Heart left ventricle (tissue), 16 donors: Measurements from ENCODE around the gene ACVR2B. TPM values are rescaled to one million over a fixed set of nuclear protein-coding genes. Genes with fewer than 3 reads are reported as not detected.
A peak's percentile ranks its signal among the peaks of the same experiment; 100 is the strongest.

Source experiments
- ATAC-seq, 4 donors: fragments of 200-7000 bp; cut with Tn5 transposase; one replicate each; pipeline ENCODE4 v1.9.1; 2020 to 2022; ENCODE audit warnings: moderate library complexity in 4 of 4, mild to moderate bottlenecking in 3 of 4, moderate number of reproducible peaks in 1 of 4
- DNase-seq, 5 donors: peaks; one replicate each; pipeline ENCODE4 v3.0.0-alpha.2; 2020
- H3K27ac ChIP-seq, 12 donors: fragments of 200-600 bp; sonication (generic) in 4 of 12; one replicate each; pipeline versions ENCODE4 v1.5.0 to v1.8.0; 2016 to 2022; ENCODE audit warnings: mild to moderate bottlenecking in 2 of 12
- H3K27me3 ChIP-seq, 9 donors: fragments of 200-600 bp; sonication (generic) in 2 of 9; one replicate each; pipeline versions ENCODE4 v1.5.1 to v1.8.0; 2016 to 2022; ENCODE audit warnings: mild to moderate bottlenecking in 3 of 9
- H3K36me3 ChIP-seq, 9 donors: fragments of 200-600 bp; sonication (generic) in 2 of 9; one replicate each; pipeline versions ENCODE4 v1.5.0 to v1.8.0; 2018 to 2022; ENCODE audit warnings: mild to moderate bottlenecking in 2 of 9
- H3K4me1 ChIP-seq, 12 donors: fragments of 200-600 bp; sonication (generic) in 4 of 12; one replicate each; pipeline versions ENCODE4 v1.5.0 to v1.8.0; 2016 to 2022; ENCODE audit warnings: mild to moderate bottlenecking in 3 of 12
- H3K4me3 ChIP-seq, 12 donors: fragments of 200-600 bp; sonication (generic) in 4 of 12; one replicate each; pipeline versions ENCODE4 v1.5.0 to v1.8.0; 2017 to 2022; ENCODE audit warnings: mild to moderate bottlenecking in 9 of 12, moderate library complexity in 4 of 12
- H3K9me3 ChIP-seq, 12 donors: fragments of 200-600 bp; sonication (generic) in 4 of 12; one replicate each; pipeline versions ENCODE4 v1.5.0 to v1.8.0; 2016 to 2022; ENCODE audit warnings: mild to moderate bottlenecking in 1 of 12
- CTCF ChIP-seq, 12 donors: fragments of 200-600 bp; sonication (generic) in 4 of 12; IDR thresholded peaks; one replicate each; pipeline versions ENCODE4 v1.5.0 to v1.8.0; 2018 to 2022; ENCODE audit warnings: antibody characterized with exemption in 12 of 12, mild to moderate bottlenecking in 5 of 12
- POLR2A ChIP-seq, 2 donors: fragments of 450-650 bp; IDR thresholded peaks; one replicate each; pipeline ENCODE4 v1.6.1; 2017; ENCODE audit warnings: antibody characterized with exemption in 2 of 2, mild to moderate bottlenecking in 2 of 2, moderate library complexity in 2 of 2
- WGBS, 4 donors: extraction: QIAGEN DNeasy Blood & Tissue Kit in 2 of 4; methylation state at CpG; one replicate each; pipeline versions ENCODE4 v1.1.5 to v1.1.7; 2013 to 2018; 5-methylcytosine and 5-hydroxymethylcytosine counted together
- intact Hi-C, 10 donors: fragments of 100-400 bp; cut with DNase I; formaldehyde crosslinking; loops; one replicate each; pipeline versions ENCODE4 v1.11.1 to v1.14.2; 2022
- polyA plus RNA-seq, 2 donors: library from polyadenylated mRNA; stranded (reverse); fragments of 200-250 nt; gene quantifications; one replicate each; pipeline ENCODE4 v1.2.3, GENCODE V29; 2013
- total RNA-seq, 9 donors: library from RNA; depleted of rRNA in 2 of 9; stranded (reverse); fragments of >200 nt in 2 of 9; fragmentation: NEBNext Ultra II Directional in 3 of 9; extraction: Animal tissue kit (Norgen Biotek cat#: 25700) in 3 of 9; gene quantifications; one replicate each; pipeline versions ENCODE4 v1.1.0 to v1.2.4, GENCODE V29; 2016 to 2023
- donor health status: ischemic (EF 13 %, LVEDD 7.1; RV severe dilation, severe dysfunction).
- donor health status: healthy with polysubstance abuse.
- donor health status: DM: no; HTN: yes; CAD: no.
- donor health status: DM: no; HTN: no; CAD: no.
- donor health status: ischemic (EF 25% LVEDD 6.9; RV normal size, moderate dysfunction).
- donor health status: ischemic (EF 25% LVEDD 5.7; RV mildly dilated, moderate dysfunction).
- donor health status: healthy.
- donor health status: DM: yes; HTN: yes; CAD: no.
- donor health status: ischemic (EF 35%, LVEDD 5.7; RV mildly dilated, moderate dysfunction).
- donor health status: nonischemic (EF 11% LVEDD 7.7; RV severe dilation, severe dysfunction).
- donor health status: DM: yes; HTN: yes; CAD: no.
- donor health status: PGD.
- donor health status: ischemic (EF 29% LVEDD 5.4; RV normal size, mild dysfunction).
- donor health status: nonischemic (EF 23%, LVEDD 6.1; RV moderate dilation, normal function).

Gene ACVR2B
- total and polyA plus RNA-seq, 11 donors: 1.3 to 12.4 (median 4.8) TPM

GRCh38 chr3:38528457-38528856 is 74.8 kb downstream of the ACVR2B start:
- DNase-seq (peak in 2 of 5 donors; percentile 46 to 63), ATAC-seq (peak; percentile 5 to 44 (median 32))
- TF ChIP-seq CTCF (IDR thresholded peaks at IDR 0.05) (peak in 8 of 12 donors; percentile 9 to 45 (median 28)), POLR2A (IDR thresholded peaks at IDR 0.05) (no peak)
- H3K9me3 ChIP-seq: no peaks in the 10 kb centered on the region
- H3K4me3 ChIP-seq: no peak overlapping the region
- peak overlapping the region in 5 of 12 donors; percentile 1 to 51 (median 29) for H3K27ac ChIP-seq
- WGBS, 4 donors: 90 to 100% (median 97%) methylated on average over 1 of the region's 1 CpG
- H3K27me3 ChIP-seq: no peaks in the 10 kb centered on the region
- H3K4me1 ChIP-seq: peaks cover 0 to 32% (median 14%) of the 10 kb centered on the region in 12 donors
- peaks cover 0 to 47% (median 33%) of the 10 kb centered on the region in 9 donors for H3K36me3 ChIP-seq
- intact Hi-C loops: loop anchor here in 5 of 10 donors (5.0 to 10.0 kb wide), 4 partner anchors 49 to 466 kb away; no protein-coding TSS in a partner anchor

- H3K4me1 ChIP-seq: peaks cover 0 to 55% (median 19%) of the 10 kb centered on the region in 12 donors
- H3K27ac ChIP-seq: peak overlapping the region in 11 of 12 donors; percentile 2 to 90 (median 62)
- DNase-seq: no peak
- peaks cover 0 to 11% (median 0%) of the 10 kb centered on the region in 12 donors for H3K9me3 ChIP-seq
- TF ChIP-seq CTCF (IDR thresholded peaks at IDR 0.05): no peak
- no peak for TF ChIP-seq POLR2A (IDR thresholded peaks at IDR 0.05)
- intact Hi-C loops: loop anchor here in 3 of 10 donors (2.0 to 10.0 kb wide), 3 partner anchors 48 to 192 kb away; no protein-coding TSS in a partner anchor
- WGBS, 4 donors: 55 to 78% (median 67%) methylated on average over 3 of the region's 3 CpGs
- no peaks in the 10 kb centered on the region for H3K27me3 ChIP-seq
- H3K36me3 ChIP-seq: peaks cover 0 to 18% (median 5%) of the 10 kb centered on the region in 9 donors
- H3K4me3 ChIP-seq: no peak overlapping the region
- no peak for ATAC-seq
These were observed 78.8 kb downstream of the ACVR2B start for GRCh38 chr3:38532529-38532928.

- Histone ChIP-seq H3K4me3 (no peak overlapping the region), H3K27ac (peak overlapping the region; percentile 3 to 90 (median 66)), H3K27me3 (no peaks in the 10 kb centered on the region), H3K36me3 (peaks cover 0 to 10% (median 0%) of the 10 kb centered on the region in 9 donors), H3K4me1 (peaks cover 0 to 63% (median 17%) of the 10 kb centered on the region in 12 donors), H3K9me3 (peaks cover 0 to 11% (median 0%) of the 10 kb centered on the region in 12 donors)
- DNase-seq (peak; percentile 84 to 94 (median 87)), ATAC-seq (peak; percentile 95 to 97 (median 96))
- intact Hi-C loops: loop anchor here in 4 of 10 donors (1.0 to 10.0 kb wide), 4 partner anchors 10 to 191 kb away; no protein-coding TSS in a partner anchor
- 38 to 65% (median 55%) methylated on average over 13 of the region's 13 CpGs for WGBS, 4 donors
- TF ChIP-seq CTCF (IDR thresholded peaks at IDR 0.05): no peak
- TF ChIP-seq POLR2A (IDR thresholded peaks at IDR 0.05): no peak
These were observed 79.7 kb downstream of the ACVR2B start for GRCh38 chr3:38533285-38533976.

- Histone ChIP-seq H3K27ac (peak overlapping the region; percentile 1 to 90 (median 66)), H3K4me1 (peaks cover 0 to 66% (median 20%) of the 10 kb centered on the region in 12 donors)
- no peak for ATAC-seq
These were observed 80.5 kb downstream of the ACVR2B start for GRCh38 chr3:38534180-38534579.

More at GRCh38 chr3:38534180-38534579, 80.5 kb downstream of the ACVR2B start:
- H3K27me3 ChIP-seq: no peaks in the 10 kb centered on the region
- H3K36me3 ChIP-seq: peaks cover 0 to 10% (median 0%) of the 10 kb centered on the region in 9 donors
- H3K9me3 ChIP-seq: peaks cover 0 to 11% (median 0%) of the 10 kb centered on the region in 12 donors
- no peak for DNase-seq
- H3K4me3 ChIP-seq: no peak overlapping the region
- 70 to 89% (median 83%) methylated on average over 2 of the region's 2 CpGs for WGBS, 4 donors
- TF ChIP-seq POLR2A (IDR thresholded peaks at IDR 0.05) (no peak), CTCF (IDR thresholded peaks at IDR 0.05) (no peak)
- intact Hi-C loops: loop anchor here in 2 of 10 donors (5.0 to 10.0 kb wide), 2 partner anchors 48 to 191 kb away; no protein-coding TSS in a partner anchor
